Activated CD8-positive, alpha-beta memory T cell treated with anti-CD3 and anti-CD28 coated beads, Interleukin-2, amount 50 U/mL, for 48 hours (primary cell): Measurements from ENCODE around the gene RASAL1.

Experiments
- DNase-seq: peaks from one replicate; pipeline ENCODE4 v3.0.0-alpha.2; 2020

RASAL1 gene

GRCh38 chr12:113055594-113056380, 79.8 kb downstream of the RASAL1 start:
- DNase-seq: no peak

GRCh38 chr12:113054948-113055486, 80.5 kb downstream of the RASAL1 start:
- no peak for DNase-seq

- DNase-seq: no peak
Observed at GRCh38 chr12:113052326-113052725, 83.2 kb downstream of the RASAL1 start.

DNA sequence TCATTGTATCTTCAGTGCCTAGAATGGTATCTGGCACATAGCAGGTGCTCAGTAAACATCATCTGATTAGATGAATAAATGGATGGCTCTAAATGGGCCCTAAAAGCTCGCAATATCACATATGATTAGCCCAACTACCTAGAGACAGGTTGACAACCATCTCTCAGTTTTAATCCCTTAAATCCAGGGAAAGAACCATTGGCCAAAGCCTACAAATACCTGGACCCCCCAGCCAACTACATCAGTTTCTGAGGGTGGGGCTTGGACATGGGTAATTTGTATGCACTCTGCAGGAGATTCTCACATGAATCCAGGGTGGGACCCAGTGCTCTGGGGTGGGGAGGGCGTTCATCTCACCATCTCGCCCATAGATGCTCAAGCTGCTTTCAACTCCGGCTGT, 83.8 kb downstream of the RASAL1 start:
- no peak for DNase-seq

- no peak for DNase-seq
Observed at GRCh38 chr12:113050795-113051194, 84.8 kb downstream of the RASAL1 start.

- no peak for DNase-seq
Observed at GRCh38 chr12:113049976-113050742, 85.4 kb downstream of the RASAL1 start.
